T-helper 2 cell treated with Interferon-gamma antibody and Interleukin-4, amounts not matched to agents 5 μg/mL and 100 μg/mL, for 36 hours (primary cell): Measurements from ENCODE around the gene DIS3L2.

Experiments used
- DNase-seq: peaks from one replicate; pipeline ENCODE4 v3.0.0; 2021; ENCODE audit warnings: low spot score
- H3K27ac Mint-ChIP-seq: one replicate; pipeline ENCODE4 v1.8.0; 2021; ENCODE audit warnings: mild to moderate bottlenecking, mixed read lengths
- H3K27me3 Mint-ChIP-seq: one replicate; pipeline ENCODE4 v1.8.0; 2021; ENCODE audit warnings: low read depth, mixed read lengths
- H3K36me3 Mint-ChIP-seq: one replicate; pipeline ENCODE4 v1.8.0; 2021; ENCODE audit warnings: low read depth, mixed read lengths
- H3K4me1 Mint-ChIP-seq: one replicate; pipeline ENCODE4 v1.8.0; 2021; ENCODE audit warnings: low read depth, mixed read lengths
- H3K4me3 Mint-ChIP-seq: one replicate; pipeline ENCODE4 v1.8.0; 2022; ENCODE audit warnings: mild to moderate bottlenecking, moderate library complexity, mixed read lengths
- H3K9me3 Mint-ChIP-seq: one replicate; pipeline ENCODE4 v1.8.0; 2021; ENCODE audit warnings: mixed read lengths

DIS3L2 gene

DNA sequence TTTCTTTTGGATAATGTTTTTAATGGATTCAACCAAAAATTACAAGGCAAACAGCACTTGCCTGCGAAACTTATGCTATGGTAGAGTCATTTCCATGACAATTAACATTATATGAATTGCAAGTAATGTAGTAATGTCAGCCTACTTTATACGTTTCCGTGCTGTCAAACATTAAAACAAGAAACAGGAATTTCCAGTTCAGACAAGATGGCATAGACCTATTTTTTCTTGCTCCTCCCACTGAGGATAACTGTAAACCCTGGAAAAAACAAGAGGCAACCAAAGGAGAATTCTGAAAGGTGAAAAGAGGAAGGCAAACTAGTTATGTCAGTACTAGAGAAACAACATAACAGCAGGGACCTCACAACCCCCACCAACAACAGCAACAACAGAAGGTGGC is 170.7 kb downstream of the DIS3L2 start:
- peaks cover 9% of the 10 kb centered on the region for H3K36me3 Mint-ChIP-seq
- peaks cover 2% of the 10 kb centered on the region for H3K4me1 Mint-ChIP-seq
- H3K4me3 Mint-ChIP-seq: no peak overlapping the region
- no peaks in the 10 kb centered on the region for H3K9me3 Mint-ChIP-seq
- H3K27me3 Mint-ChIP-seq: no peaks in the 10 kb centered on the region
- no peak for DNase-seq
- H3K27ac Mint-ChIP-seq: no peak overlapping the region

DNA sequence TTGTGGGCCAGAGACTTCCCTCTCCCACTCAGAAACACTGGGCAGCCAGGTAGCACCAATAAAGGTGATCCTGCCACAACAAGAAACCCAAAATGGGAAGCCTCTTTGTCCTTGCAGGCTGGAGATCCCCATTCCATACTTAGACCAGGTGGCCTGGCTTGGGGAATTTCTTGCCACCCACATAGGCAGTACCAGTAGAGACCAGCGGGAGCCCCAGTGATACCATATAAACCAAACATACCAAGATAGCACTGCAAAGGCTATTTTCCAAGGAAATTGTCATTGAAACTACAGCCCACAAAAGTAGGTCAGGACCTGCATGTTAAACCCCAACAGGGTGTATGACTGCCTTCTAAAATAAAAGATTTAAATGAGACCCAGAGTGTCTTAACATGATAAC is 171.6 kb downstream of the DIS3L2 start:
- H3K4me3 Mint-ChIP-seq: no peak overlapping the region
- H3K36me3 Mint-ChIP-seq: peaks cover 9% of the 10 kb centered on the region
- H3K4me1 Mint-ChIP-seq: peaks cover 2% of the 10 kb centered on the region
- H3K27me3 Mint-ChIP-seq: no peaks in the 10 kb centered on the region
- H3K27ac Mint-ChIP-seq: no peak overlapping the region
- no peaks in the 10 kb centered on the region for H3K9me3 Mint-ChIP-seq
- DNase-seq: no peak

DNA sequence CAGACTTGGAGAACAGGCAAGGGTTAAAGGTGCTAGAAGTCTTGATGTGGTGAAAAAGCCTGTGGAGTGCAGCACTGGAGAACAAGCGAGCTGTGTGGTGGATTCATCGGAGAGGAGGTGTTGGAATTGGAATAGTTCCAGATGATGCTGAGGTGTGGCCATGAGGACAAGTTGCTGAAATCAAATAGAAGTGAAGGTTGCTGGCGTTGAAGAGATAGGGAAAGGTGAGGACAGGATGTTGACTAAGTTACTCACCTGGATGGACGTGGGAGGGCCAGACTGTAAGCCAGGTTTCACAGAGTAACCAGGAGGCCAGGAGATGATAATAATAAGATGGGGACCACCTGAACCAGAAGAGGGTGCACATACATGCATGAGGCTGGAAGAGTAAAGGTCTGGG is 173.4 kb downstream of the DIS3L2 start:
- Mint-ChIP-seq H3K27me3 (no peaks in the 10 kb centered on the region), H3K4me1 (peaks cover 8% of the 10 kb centered on the region), H3K27ac (no peak overlapping the region)

DNA sequence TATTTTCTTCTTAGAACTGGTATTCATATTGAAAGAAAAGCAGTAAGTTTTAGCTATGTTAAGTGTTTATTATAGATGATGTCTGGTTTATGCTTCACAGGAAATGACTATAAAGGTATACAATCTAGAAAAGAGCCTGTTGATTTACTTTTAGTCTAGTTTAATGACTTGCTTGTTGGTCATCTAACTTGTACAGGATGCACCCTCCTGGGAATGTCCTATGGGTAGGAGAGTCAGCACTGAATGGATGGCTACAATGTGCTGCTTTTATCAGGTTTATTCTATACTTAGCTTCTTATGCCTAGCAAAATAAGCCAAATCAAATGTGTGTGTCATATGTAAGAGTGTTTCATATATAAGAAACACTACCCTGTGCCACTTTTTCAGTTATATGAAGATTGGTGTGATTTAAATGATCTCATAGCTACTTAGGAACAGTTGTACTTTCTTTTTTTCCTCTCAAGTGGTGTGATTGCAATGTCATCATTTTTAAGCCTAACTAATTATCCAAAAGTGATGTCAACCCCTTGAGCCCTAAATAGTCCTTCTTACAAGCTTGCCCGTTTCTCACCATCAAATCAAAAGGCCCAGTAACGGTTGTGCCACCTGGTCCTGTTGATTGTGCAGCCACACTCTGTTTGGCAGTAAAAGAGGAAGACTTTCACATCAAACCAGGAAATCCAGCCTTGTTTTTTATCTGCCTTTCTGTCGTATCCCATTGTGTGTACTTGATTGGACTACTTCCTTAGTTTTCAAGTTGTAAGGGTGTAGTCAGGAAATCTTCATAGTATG is 176.0 kb downstream of the DIS3L2 start:
- DNase-seq: no peak
- no peaks in the 10 kb centered on the region for H3K9me3 Mint-ChIP-seq
- H3K27me3 Mint-ChIP-seq: no peaks in the 10 kb centered on the region
- no peak overlapping the region for H3K27ac Mint-ChIP-seq
- H3K36me3 Mint-ChIP-seq: no peaks in the 10 kb centered on the region
- no peak overlapping the region for H3K4me3 Mint-ChIP-seq
- H3K4me1 Mint-ChIP-seq: peaks cover 8% of the 10 kb centered on the region

More for the DNA sequence above, 173.4 kb downstream of the DIS3L2 start:
- Mint-ChIP-seq H3K9me3 (no peaks in the 10 kb centered on the region), H3K36me3 (peaks cover 9% of the 10 kb centered on the region), H3K4me3 (no peak overlapping the region)
- no peak for DNase-seq

DNA sequence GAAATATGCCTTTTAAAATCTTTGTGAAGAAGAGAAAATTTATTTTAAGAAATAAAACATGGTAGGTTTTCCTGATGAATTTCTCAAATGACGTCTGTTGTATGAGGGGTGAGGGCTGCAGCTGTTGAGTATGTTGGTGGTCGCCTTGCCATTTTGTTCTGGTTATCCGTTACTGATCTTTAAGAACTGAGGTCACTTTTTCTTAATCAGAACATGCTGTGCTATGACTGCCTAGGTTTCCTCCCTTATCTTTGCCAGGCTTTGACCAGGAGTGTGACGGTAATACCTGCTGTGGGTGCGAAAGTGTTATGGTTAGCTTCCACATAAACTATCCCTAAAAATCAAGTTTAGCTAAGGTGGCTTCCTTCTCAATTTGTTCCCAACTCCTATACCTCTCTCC is 176.9 kb downstream of the DIS3L2 start:
- no peaks in the 10 kb centered on the region for H3K27me3 Mint-ChIP-seq
- H3K36me3 Mint-ChIP-seq: no peaks in the 10 kb centered on the region
- H3K4me3 Mint-ChIP-seq: no peak overlapping the region
- peaks cover 8% of the 10 kb centered on the region for H3K4me1 Mint-ChIP-seq
- no peak overlapping the region for H3K27ac Mint-ChIP-seq
- H3K9me3 Mint-ChIP-seq: no peaks in the 10 kb centered on the region
- no peak for DNase-seq

DNA sequence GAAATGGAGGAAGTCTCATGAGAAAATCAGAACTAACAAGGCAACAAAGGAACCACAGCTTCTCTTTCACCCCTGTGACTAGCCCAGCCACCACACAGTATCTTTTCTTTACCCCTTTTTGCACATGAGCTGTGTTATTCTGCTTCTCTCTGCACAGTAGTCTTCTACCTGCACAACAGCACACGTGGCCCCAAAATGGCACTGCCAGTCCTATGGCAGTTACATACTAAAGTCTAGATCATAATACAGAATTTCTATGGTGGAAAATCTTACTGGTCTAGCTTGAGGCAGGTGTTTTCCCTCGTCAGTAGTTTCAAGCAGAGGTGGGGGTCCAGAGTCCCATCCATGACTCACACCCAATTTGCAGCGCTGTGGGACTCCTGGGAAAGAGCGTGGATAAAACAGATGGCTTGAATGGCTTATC is 177.7 kb downstream of the DIS3L2 start:
- no peak overlapping the region for H3K4me3 Mint-ChIP-seq

DNA sequence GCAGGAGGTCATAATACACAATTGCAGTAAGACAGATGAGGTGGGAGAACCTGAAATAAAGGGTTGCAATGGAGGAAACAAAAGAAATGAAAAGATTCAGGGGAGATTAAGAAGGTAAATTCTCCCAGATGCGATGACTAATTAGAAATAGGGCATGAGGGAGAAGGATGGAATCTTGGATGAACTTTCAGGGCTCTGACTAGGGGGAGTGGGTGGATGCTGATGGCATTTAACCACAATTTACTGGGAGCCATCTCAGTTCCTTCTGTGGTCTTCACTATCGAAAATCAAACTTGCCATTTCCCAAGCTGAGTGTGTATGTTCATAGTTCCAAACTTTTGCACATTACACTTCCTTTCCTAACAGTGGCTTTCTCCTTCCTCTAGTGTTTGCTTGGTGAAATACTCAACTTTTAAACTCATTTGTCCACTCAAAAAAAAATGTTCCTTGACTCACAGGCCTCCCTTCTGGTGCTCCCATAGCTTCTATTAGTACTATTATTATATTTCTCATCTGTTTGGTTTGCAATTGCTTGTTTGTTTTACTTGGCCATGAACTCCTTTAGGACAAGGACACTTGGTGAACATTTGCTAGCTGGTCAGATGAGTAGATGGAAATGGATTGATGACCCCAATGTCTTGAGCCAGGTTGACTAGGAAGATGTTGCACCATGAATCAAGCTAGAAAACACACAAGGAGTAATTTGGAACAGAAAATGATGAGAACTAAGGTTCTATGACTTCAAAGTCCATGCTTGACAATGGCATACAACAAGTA is 178.5 kb downstream of the DIS3L2 start:
- no peaks in the 10 kb centered on the region for H3K36me3 Mint-ChIP-seq
- H3K4me3 Mint-ChIP-seq: no peak overlapping the region
- DNase-seq: no peak
- H3K4me1 Mint-ChIP-seq: peaks cover 11% of the 10 kb centered on the region
- H3K27me3 Mint-ChIP-seq: no peaks in the 10 kb centered on the region
- H3K27ac Mint-ChIP-seq: no peak overlapping the region
- no peaks in the 10 kb centered on the region for H3K9me3 Mint-ChIP-seq

More for the DNA sequence above, 177.7 kb downstream of the DIS3L2 start:
- no peak for DNase-seq
- peaks cover 8% of the 10 kb centered on the region for H3K4me1 Mint-ChIP-seq
- no peaks in the 10 kb centered on the region for H3K27me3 Mint-ChIP-seq
- no peak overlapping the region for H3K27ac Mint-ChIP-seq
- H3K36me3 Mint-ChIP-seq: no peaks in the 10 kb centered on the region
- no peaks in the 10 kb centered on the region for H3K9me3 Mint-ChIP-seq

DNA sequence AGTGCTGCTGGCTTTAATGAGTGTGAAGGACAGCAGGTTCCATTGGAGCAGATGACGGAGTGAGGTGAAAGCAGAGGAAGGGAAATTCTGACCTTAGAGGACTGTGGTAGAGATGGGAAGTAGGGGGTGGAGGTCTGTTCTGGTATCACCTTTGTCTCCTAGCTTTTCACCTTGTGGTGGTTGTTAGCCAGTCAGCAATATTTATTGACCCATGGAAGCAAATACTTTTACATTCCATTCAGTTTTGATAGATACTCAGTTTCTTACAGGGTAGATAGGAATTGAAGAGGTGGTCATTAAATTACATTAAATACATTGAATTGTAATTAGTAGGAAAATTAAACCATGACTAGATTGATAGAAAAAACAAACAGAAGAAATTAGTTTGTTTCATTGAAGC is 180.1 kb downstream of the DIS3L2 start:
- Mint-ChIP-seq H3K9me3 (no peaks in the 10 kb centered on the region), H3K27ac (no peak overlapping the region), H3K4me1 (peaks cover 13% of the 10 kb centered on the region), H3K27me3 (no peaks in the 10 kb centered on the region), H3K4me3 (no peak overlapping the region), H3K36me3 (no peaks in the 10 kb centered on the region)
- no peak for DNase-seq

DNA sequence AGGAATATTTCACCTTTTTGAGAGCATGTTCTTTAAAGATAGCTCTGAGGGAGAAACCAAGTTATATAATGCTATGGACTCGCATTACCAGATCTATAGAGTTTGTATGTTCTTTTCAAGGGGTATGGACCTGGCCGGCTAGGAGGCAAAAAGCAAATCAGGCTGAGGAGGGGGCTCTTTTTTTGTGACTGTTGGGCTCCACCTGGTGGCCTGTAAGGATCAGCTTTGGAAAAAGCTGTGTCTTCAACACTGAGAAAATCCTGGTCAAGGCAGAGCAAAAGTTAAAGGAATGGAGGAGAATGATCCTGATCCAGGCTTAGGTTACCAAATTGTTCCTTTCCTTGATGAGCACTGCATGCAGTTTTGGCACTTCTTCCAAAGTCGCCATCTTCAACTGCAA is 180.5 kb downstream of the DIS3L2 start:
- DNase-seq: no peak
- H3K9me3 Mint-ChIP-seq: no peaks in the 10 kb centered on the region
- no peaks in the 10 kb centered on the region for H3K36me3 Mint-ChIP-seq
- H3K27ac Mint-ChIP-seq: no peak overlapping the region
- H3K27me3 Mint-ChIP-seq: no peaks in the 10 kb centered on the region
- peaks cover 13% of the 10 kb centered on the region for H3K4me1 Mint-ChIP-seq
- no peak overlapping the region for H3K4me3 Mint-ChIP-seq

DNA sequence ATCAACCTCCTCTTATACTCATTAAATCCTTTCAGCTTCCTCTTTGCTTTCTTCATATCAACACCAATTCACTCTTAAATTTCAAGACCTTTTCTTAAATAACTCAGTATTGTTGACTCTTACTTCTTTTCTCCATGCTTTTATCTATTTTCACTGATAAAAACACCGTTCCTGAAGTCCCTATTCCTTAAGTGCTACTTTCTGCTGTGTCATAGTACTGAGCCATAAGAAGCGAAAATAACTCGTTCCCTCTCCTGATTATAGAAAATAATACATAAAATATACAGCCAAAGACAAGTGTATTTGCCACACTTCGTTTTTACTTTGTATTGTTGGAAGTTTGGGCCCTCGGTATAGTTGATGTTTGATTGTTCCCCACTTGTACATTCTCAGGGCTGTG is 181.0 kb downstream of the DIS3L2 start:
- no peak for DNase-seq
- no peaks in the 10 kb centered on the region for H3K36me3 Mint-ChIP-seq

DNA sequence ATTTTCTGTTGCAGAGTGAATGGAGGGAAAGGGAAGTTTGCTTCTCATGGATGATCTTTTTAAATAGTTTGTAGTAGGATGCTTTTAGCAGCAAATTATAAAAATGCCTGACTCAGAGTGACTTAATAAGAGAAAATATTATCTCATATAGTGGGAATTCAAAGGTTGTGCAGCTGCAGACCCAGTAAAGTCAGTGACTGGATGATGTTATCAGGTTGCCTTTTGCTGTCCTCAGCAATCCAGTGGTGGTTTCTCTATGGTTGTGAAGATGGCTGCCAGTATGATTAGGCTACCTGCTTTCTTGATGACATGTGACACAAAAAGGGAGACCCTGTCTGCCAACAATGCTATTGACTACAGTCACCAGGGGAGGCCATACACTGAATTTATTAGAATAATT is 184.8 kb downstream of the DIS3L2 start:
- Mint-ChIP-seq H3K27ac (no peak overlapping the region), H3K36me3 (no peaks in the 10 kb centered on the region), H3K27me3 (no peaks in the 10 kb centered on the region), H3K9me3 (no peaks in the 10 kb centered on the region), H3K4me3 (no peak overlapping the region), H3K4me1 (peaks cover 4% of the 10 kb centered on the region)
- DNase-seq: no peak

More for the DNA sequence above, 181.0 kb downstream of the DIS3L2 start:
- Mint-ChIP-seq H3K9me3 (no peaks in the 10 kb centered on the region), H3K4me1 (peaks cover 13% of the 10 kb centered on the region), H3K27ac (no peak overlapping the region), H3K4me3 (no peak overlapping the region), H3K27me3 (no peaks in the 10 kb centered on the region)

DNA sequence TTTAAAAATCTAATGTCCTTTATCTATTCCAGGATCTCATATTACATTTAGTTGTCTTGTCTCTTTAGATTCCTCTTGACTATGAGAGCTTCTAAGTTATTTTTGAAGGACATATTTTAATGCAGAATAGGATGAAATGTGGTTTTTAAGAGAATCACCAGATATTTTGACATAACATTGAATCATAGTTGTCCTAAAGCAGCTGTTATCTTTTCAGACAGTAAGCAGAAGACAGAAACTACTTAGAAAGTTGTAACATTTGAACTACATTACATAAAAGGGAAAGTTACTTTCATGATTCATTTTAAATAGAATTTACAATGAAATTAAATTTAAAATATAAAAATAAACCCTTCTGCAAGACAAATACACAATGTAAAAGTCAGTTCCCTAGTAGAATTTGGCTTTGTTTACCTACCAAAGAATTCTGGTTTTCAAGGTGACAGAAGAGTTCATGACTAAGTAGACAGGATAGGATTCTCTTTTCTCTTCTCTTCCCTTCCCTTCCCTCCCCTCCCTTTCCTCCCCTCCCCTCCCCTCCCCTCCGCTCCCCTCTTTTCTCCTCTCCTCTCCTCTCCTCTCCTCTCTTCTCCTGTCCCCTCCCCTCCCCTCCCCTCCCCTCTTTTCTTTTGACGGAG is 186.0 kb downstream of the DIS3L2 start:
- no peak for DNase-seq
- Mint-ChIP-seq H3K4me1 (peaks cover 4% of the 10 kb centered on the region), H3K27ac (no peak overlapping the region), H3K9me3 (no peaks in the 10 kb centered on the region), H3K36me3 (no peaks in the 10 kb centered on the region), H3K27me3 (no peaks in the 10 kb centered on the region), H3K4me3 (no peak overlapping the region)

DNA sequence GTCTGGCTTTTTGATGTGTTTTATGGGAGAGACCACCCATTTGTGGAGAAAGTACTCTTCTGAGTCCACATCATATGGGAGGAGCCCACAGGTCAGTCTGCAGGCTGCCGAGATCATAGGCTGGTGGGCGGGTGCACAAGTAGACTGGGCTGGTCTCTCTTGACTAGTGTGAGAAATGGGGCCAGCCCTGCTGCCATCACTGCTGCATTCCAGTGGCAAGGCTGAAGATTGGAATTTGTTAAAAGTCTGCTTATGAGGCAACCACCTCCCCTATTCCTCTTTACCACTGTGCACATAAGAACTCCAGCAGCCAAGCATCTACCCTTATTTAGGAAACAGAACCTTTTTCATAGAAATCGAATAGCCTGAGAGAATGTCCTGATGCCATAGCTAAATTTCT is 200.7 kb downstream of the DIS3L2 start:
- no peak overlapping the region for H3K4me3 Mint-ChIP-seq
- H3K4me1 Mint-ChIP-seq: no peaks in the 10 kb centered on the region
- no peaks in the 10 kb centered on the region for H3K27me3 Mint-ChIP-seq
- peaks cover 6% of the 10 kb centered on the region for H3K36me3 Mint-ChIP-seq
- no peak for DNase-seq
- no peak overlapping the region for H3K27ac Mint-ChIP-seq
- H3K9me3 Mint-ChIP-seq: no peaks in the 10 kb centered on the region

DNA sequence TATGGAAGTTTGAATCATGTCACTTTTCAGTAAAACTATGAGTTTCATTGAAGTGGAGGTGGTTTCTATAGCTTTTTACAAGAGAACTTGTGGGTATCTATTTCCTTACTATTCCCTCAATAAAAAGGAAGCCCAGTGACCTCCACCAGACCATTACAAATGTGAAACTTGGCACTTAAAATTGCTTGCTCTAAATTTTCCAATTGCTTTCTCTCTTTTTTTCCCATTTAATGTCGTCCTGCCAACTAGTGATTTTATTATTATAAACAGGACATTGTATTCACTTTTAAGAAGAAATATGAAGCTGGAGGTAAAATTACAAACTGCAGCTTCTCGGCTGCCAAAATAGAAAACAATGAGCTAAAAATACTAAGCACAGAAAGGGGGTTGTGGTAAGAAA is 208.9 kb downstream of the DIS3L2 start:
- no peak overlapping the region for H3K27ac Mint-ChIP-seq
- no peaks in the 10 kb centered on the region for H3K27me3 Mint-ChIP-seq
- H3K4me3 Mint-ChIP-seq: no peak overlapping the region
- H3K4me1 Mint-ChIP-seq: no peaks in the 10 kb centered on the region
- peaks cover 1% of the 10 kb centered on the region for H3K36me3 Mint-ChIP-seq
- no peak for DNase-seq
- H3K9me3 Mint-ChIP-seq: no peaks in the 10 kb centered on the region
